Measurements from ENCODE around the gene KRTAP10-10.

- TF ChIP-seq CTCF (IDR thresholded peaks at IDR 0.05): no peak
- TF ChIP-seq POLR2A (IDR thresholded peaks at IDR 0.05): no peak
Measured at GRCh38 chr21:44589094-44589493, 48.1 kb upstream of the KRTAP10-10 start.

All from testis (tissue), 2 donors.